Measurements from ENCODE around the gene NOTCH1. TPM values are rescaled to one million over a fixed set of nuclear protein-coding genes. Genes with fewer than 3 reads are reported as not detected.

Gene NOTCH1
- total and polyA plus RNA-seq, 2 of the 13 experiments (the other 11 are each of a cell fraction or from before 2014, with no cell fraction given) = 0.09 to 0.35 TPM

DNA sequence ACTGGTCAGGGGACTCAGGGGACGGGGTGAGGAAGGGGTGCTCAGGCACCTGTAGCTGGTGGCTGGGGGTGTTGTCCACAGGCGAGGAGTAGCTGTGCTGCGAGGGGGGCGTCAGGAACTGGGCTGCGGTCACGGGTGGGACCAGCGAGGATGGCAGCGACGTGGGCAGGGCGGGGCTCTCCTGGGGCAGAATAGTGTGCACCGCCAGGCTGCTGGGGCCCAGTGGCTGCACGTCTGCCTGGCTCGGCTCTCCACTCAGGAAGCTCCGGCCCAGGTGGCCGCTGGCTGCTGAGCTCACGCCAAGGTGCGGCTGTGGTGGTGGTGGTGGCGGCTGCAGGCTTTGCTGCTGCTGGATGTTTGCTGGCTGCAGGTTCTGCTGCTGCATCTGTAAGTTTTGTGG lies 49.7 kb downstream of the NOTCH1 start:
- no peak overlapping the region for H3K4me2 ChIP-seq (ENCODE audit: low read depth, low read length)
- ATAC-seq = no peak
- H2AFZ ChIP-seq (ENCODE audit: low read length) = no peak overlapping the region
- H3K36me3 ChIP-seq (replicated peaks in 1 of 2; ENCODE audit: control insufficient read depth in 1 of 2, insufficient read depth in 2 of 2, low read length in 2 of 2) = no peaks in the 10 kb centered on the region
- TF ChIP-seq, protein P1, sequence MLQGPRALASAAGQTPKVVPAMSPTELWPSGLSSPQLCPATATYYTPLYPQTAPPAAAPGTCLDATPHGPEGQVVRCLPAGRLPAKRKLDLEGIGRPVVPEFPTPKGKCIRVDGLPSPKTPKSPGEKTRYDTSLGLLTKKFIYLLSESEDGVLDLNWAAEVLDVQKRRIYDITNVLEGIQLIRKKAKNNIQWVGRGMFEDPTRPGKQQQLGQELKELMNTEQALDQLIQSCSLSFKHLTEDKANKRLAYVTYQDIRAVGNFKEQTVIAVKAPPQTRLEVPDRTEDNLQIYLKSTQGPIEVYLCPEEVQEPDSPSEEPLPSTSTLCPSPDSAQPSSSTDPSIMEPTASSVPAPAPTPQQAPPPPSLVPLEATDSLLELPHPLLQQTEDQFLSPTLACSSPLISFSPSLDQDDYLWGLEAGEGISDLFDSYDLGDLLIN (CRISPR knock-in tag; IDR thresholded peaks at IDR 0.05; ENCODE audit: borderline replicate concordance) = no peak
- no peak for TF ChIP-seq HNRNPL (IDR thresholded peaks at IDR 0.05; ENCODE audit: low read depth, low read length)
- TF ChIP-seq, protein P2, sequence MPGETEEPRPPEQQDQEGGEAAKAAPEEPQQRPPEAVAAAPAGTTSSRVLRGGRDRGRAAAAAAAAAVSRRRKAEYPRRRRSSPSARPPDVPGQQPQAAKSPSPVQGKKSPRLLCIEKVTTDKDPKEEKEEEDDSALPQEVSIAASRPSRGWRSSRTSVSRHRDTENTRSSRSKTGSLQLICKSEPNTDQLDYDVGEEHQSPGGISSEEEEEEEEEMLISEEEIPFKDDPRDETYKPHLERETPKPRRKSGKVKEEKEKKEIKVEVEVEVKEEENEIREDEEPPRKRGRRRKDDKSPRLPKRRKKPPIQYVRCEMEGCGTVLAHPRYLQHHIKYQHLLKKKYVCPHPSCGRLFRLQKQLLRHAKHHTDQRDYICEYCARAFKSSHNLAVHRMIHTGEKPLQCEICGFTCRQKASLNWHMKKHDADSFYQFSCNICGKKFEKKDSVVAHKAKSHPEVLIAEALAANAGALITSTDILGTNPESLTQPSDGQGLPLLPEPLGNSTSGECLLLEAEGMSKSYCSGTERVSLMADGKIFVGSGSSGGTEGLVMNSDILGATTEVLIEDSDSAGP (CRISPR knock-in tag; IDR thresholded peaks at IDR 0.05; ENCODE audit: borderline replicate concordance) = no peak
- TF ChIP-seq ZNF124 (CRISPR knock-in tag; IDR thresholded peaks at IDR 0.05) = no peak
- TF ChIP-seq, protein P3, sequence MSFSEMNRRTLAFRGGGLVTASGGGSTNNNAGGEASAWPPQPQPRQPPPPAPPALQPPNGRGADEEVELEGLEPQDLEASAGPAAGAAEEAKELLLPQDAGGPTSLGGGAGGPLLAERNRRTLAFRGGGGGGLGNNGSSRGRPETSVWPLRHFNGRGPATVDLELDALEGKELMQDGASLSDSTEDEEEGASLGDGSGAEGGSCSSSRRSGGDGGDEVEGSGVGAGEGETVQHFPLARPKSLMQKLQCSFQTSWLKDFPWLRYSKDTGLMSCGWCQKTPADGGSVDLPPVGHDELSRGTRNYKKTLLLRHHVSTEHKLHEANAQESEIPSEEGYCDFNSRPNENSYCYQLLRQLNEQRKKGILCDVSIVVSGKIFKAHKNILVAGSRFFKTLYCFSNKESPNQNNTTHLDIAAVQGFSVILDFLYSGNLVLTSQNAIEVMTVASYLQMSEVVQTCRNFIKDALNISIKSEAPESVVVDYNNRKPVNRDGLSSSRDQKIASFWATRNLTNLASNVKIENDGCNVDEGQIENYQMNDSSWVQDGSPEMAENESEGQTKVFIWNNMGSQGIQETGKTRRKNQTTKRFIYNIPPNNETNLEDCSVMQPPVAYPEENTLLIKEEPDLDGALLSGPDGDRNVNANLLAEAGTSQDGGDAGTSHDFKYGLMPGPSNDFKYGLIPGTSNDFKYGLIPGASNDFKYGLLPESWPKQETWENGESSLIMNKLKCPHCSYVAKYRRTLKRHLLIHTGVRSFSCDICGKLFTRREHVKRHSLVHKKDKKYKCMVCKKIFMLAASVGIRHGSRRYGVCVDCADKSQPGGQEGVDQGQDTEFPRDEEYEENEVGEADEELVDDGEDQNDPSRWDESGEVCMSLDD (CRISPR knock-in tag; IDR thresholded peaks at IDR 0.05; ENCODE audit: borderline replicate concordance) = no peak
- TF ChIP-seq SOX6 (IDR thresholded peaks at IDR 0.05) = no peak
- TF ChIP-seq SOX6 (CRISPR knock-in tag; IDR thresholded peaks at IDR 0.05) = no peak
- TF ChIP-seq, protein P4, sequence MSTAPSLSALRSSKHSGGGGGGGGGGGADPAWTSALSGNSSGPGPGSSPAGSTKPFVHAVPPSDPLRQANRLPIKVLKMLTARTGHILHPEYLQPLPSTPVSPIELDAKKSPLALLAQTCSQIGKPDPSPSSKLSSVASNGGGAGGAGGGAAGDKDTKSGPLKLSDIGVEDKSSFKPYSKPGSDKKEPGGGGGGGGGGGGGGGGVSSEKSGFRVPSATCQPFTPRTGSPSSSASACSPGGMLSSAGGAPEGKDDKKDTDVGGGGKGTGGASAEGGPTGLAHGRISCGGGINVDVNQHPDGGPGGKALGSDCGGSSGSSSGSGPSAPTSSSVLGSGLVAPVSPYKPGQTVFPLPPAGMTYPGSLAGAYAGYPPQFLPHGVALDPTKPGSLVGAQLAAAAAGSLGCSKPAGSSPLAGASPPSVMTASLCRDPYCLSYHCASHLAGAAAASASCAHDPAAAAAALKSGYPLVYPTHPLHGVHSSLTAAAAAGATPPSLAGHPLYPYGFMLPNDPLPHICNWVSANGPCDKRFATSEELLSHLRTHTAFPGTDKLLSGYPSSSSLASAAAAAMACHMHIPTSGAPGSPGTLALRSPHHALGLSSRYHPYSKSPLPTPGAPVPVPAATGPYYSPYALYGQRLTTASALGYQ (CRISPR knock-in tag; IDR thresholded peaks at IDR 0.05) = no peak
- TF ChIP-seq, protein P5, sequence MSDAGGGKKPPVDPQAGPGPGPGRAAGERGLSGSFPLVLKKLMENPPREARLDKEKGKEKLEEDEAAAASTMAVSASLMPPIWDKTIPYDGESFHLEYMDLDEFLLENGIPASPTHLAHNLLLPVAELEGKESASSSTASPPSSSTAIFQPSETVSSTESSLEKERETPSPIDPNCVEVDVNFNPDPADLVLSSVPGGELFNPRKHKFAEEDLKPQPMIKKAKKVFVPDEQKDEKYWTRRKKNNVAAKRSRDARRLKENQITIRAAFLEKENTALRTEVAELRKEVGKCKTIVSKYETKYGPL (CRISPR knock-in tag; IDR thresholded peaks at IDR 0.05) = no peak
- H3K9me3 ChIP-seq (ENCODE audit: low read length) = no peaks in the 10 kb centered on the region
- BruUV-seq (replicated peaks) = no TSS peak
- H3K4me1 ChIP-seq (ENCODE audit: insufficient read depth, low read length) = no peaks in the 10 kb centered on the region
- WGBS (ENCODE audit: low lambda C conversion rate) = 90% methylated on average over 13 of the region's 18 CpGs
- ChIA-PET POLR2A (no interaction called here), CTCF (ENCODE audit: low intra/inter-chr PET ratio, low total read pairs) (no interaction called here)
- intact Hi-C loops (cut with micrococcal nuclease; ENCODE audit: unreplicated experiment) (no loop called here), in situ Hi-C loops (cut with HindIII; ENCODE audit: extremely low pct_ligation_motif_present, low pct_unique_long_range_greater_than_20kb) (no loop called here)
- DNase-seq (ENCODE audit: low spot score) = no peak
- FAIRE-seq = no peak
- no peak overlapping the region for H3K9ac ChIP-seq (ENCODE audit: insufficient read depth, low read depth, low read length)
- no peak overlapping the region for H3K4me3 ChIP-seq (replicated peaks in 1 of 3; ENCODE audit: insufficient read depth in 1 of 3, low read depth in 2 of 3, low read length in 3 of 3)
- peaks cover 4 to 17% of the 10 kb centered on the region in 2 experiments; a peak in 3 of 5 replicates for H3K27me3 ChIP-seq (ENCODE audit: control insufficient read depth in 1 of 2, insufficient read depth in 2 of 2, low read length in 2 of 2)
- H3K79me2 ChIP-seq (ENCODE audit: insufficient read depth, low read length) = no peaks in the 10 kb centered on the region
- H3K27ac ChIP-seq (ENCODE audit: extremely low read length, insufficient read depth, low read length) = no peak overlapping the region
- peaks cover 2% of the 10 kb centered on the region; the same call in 1 of the 2 replicates for H4K20me1 ChIP-seq (ENCODE audit: insufficient read depth, low read length)
